Measurements from ENCODE around the gene IL17C.

Gene IL17C

DNA sequence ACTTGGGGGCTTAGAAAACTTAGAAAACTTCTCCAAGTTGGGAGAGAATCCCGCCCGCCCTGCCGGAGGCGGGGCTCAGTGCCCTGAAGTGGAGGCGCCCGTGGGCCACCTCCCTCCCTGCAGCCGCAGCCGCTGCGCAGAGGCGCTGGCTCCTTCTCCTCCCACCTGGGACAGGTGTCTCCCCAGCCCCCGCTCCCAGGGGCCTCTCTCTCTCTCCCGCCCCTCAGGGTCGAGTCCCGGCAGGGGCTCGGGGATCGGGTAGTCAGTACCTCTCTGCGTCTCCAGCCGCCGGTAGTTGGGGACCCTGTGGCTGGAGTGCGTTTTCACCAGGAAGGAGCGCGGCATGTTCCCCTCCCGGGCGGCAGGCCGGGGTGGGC is 47.7 kb downstream of the IL17C start:
- no peak for DNase-seq (ENCODE audit: low spot score)

DNA sequence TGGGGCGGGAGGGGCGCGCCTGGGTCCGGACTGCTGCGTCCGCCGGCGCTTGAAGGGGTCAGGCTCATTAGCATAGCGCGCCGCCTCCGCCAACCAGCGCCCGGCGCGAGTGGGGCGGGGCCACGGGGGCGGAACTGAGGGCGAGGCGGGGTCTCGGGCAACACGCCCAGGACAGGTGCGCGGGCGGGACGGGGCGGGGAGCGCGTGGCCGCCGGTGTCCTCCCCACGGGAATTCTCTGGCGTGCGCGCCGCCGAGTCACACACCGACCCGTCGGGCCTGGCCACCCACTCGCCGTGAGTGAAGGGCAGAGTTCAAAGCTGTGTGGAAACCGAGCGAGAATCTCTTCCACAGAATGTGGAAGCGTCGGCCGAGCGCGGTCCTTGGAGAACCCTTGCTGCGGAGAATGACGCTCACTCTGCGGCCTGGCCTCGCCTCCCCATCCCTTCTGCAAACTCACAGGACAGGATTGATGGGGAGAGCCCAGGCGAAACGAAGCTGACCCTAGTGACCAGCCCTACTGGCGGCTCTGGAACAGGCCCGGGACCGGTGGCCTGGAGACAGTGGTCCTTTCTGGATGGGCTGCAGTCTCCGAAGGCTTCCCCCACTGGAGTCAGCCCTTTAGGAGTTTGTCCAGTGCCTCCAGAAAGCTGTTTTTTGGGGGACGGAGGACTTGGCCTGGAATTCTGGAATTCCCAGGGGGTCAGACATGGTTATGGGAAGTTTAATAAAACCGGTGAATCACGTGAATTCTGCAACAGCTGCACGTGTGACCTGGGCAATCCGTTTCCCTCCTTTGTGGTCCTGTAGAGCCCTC is 48.3 kb downstream of the IL17C start, which contains the start of gene SNAI3:
TSS of gene SNAI3 (minus strand) at position 69 of the 815 bp plus-strand sequence. CDS start 101 bp downstream, outside the sequence.
- DNase-seq (ENCODE audit: low spot score): peak; percentile 99

GRCh38 chr16:88687254-88687576 is 48.8 kb downstream of the IL17C start:
- no peak for DNase-seq (ENCODE audit: low spot score)

- DNase-seq (ENCODE audit: low spot score): no peak
Measured at GRCh38 chr16:88687676-88688012, 49.3 kb downstream of the IL17C start.

GRCh38 chr16:88688013-88688778 is 49.8 kb downstream of the IL17C start:
- peak; percentile 69 for DNase-seq (ENCODE audit: low spot score)

All from iPS-NIHi11 (cell line).